Caco-2 (cell line): ENCODE data around the gene CD160. TPM values are rescaled to one million over a fixed set of nuclear protein-coding genes. Genes with fewer than 3 reads are reported as not detected.

Experiments used
- BruUV-seq: library from RNA; stranded (reverse); fragments of 400-500 nt; replicated peaks from 2 replicates; lab custom pipeline; 2021; lab: Mats Ljungman, UMichigan
- CTCF ChIA-PET: fragments of 300-600 bp; sonication (Branson Sonifier 250); formaldehyde crosslinking; loops from one replicate; lab custom pipeline; 2022; ENCODE audit warnings: antibody characterized with exemption; lab: Charles Lee
- POLR2A ChIA-PET: fragments of 300-600 bp; sonication (Branson Sonifier 250); formaldehyde crosslinking; loops from one replicate; lab custom pipeline; 2022; ENCODE audit warnings: antibody characterized with exemption; lab: Charles Lee
- DNase-seq, 2 experiments: peaks; one replicate each; pipeline versions ENCODE4 v3.0.0 to v3.0.0-alpha.2; 2020 to 2022
- H3K27me3 ChIP-seq: replicated peaks from 2 replicates; pipeline ENCODE4 v1.6.0; 2011; ENCODE audit warnings: low read length; ENCODE audit not compliant: control insufficient read depth, insufficient read depth
- H3K36me3 ChIP-seq: 2 replicates; pipeline ENCODE4 v1.5.1; 2011; ENCODE audit warnings: low read length; ENCODE audit not compliant: control insufficient read depth, insufficient read depth
- H3K4me1 ChIP-seq: fragments of 250-450 bp; sonication (Bioruptor Pico); 2 replicates; pipeline ENCODE4 v1.5.1; 2020; ENCODE audit warnings: mild to moderate bottlenecking
- H3K4me3 ChIP-seq: 2 replicates; pipeline ENCODE4 v1.5.1; 2011; ENCODE audit warnings: low read depth, mild to moderate bottlenecking, control low read depth, low read length
- H3K9me3 ChIP-seq: fragments of 250-450 bp; sonication (Bioruptor Pico); 2 replicates; pipeline ENCODE4 v1.5.1; 2020; ENCODE audit warnings: mild to moderate bottlenecking, moderate library complexity
- H3K27ac Mint-ChIP-seq: one replicate; pipeline ENCODE4 v1.8.0; 2022; ENCODE audit warnings: mixed read lengths; ENCODE audit not compliant: unreplicated experiment
- H3K27me3 Mint-ChIP-seq: one replicate; pipeline ENCODE4 v1.8.0; 2022; ENCODE audit warnings: mixed read lengths; ENCODE audit not compliant: insufficient read depth, unreplicated experiment
- H3K36me3 Mint-ChIP-seq: one replicate; pipeline ENCODE4 v1.8.0; 2022; ENCODE audit warnings: mild to moderate bottlenecking, mixed read lengths; ENCODE audit not compliant: insufficient read depth, unreplicated experiment
- H3K4me1 Mint-ChIP-seq: one replicate; pipeline ENCODE4 v1.8.0; 2022; ENCODE audit warnings: low read depth, mixed read lengths; ENCODE audit not compliant: unreplicated experiment
- H3K4me3 Mint-ChIP-seq: one replicate; pipeline ENCODE4 v1.8.0; 2022; ENCODE audit warnings: mild to moderate bottlenecking, moderate library complexity, mixed read lengths; ENCODE audit not compliant: unreplicated experiment
- H3K9me3 Mint-ChIP-seq: one replicate; pipeline ENCODE4 v1.8.0; 2022; ENCODE audit warnings: mixed read lengths; ENCODE audit not compliant: unreplicated experiment
- intact Hi-C: fragments of 100-400 bp; cut with micrococcal nuclease; formaldehyde crosslinking; loops from one replicate; pipeline ENCODE4 v1.10.0; 2022; ENCODE audit not compliant: unreplicated experiment
- total RNA-seq: library from RNA; stranded (reverse); gene quantifications from 2 replicates; pipeline ENCODE4 v1.2.3, GENCODE V29; 2022
- TF ChIP-seq, protein P1 (sequence below), 2 experiments: fragments of 200-600 bp in 1 of 2; IDR thresholded peaks; 1 replicate in 1 of 2; 2 replicates in 1 of 2; pipeline versions ENCODE4 v1.5.1 to v1.8.0; 2011 to 2022; ENCODE audit warnings: antibody characterized with exemption in 1 of 2, control low read depth in 1 of 2, inconsistent platforms in 1 of 2, low read depth in 1 of 2, low read length in 1 of 2, mild to moderate bottlenecking in 1 of 2, moderate library complexity in 1 of 2; ENCODE audit not compliant: insufficient read depth in 1 of 2, severe bottlenecking in 1 of 2, unreplicated experiment in 1 of 2

Gene CD160
- total RNA-seq, 1 experiment from 2014 or later = 0.20 TPM

DNA sequence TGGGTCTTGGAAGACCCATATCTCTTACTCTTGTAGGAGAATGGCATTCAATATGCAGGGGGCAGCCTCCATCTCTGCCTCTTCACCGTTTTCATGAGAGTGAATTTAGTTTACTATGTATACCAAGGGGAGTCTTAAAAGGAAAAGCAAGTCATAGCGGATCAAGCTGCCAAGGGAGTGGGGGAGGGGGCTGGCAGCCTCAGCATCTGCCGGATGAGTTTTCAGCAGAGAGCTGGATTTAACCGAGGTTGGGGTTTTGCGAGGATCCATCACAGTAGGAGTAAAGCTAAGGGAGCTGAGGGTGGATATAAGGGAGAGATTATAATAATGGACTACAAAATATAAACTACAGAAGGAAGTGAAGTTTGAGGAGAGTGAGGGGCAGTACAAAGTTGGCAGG, 9.9 kb downstream of the CD160 start:
- Histone ChIP-seq H3K36me3 (no peaks in the 10 kb centered on the region), H3K9me3 (no peaks in the 10 kb centered on the region), H3K27me3 (no peaks in the 10 kb centered on the region), H3K4me1 (no peaks in the 10 kb centered on the region), H3K4me3 (no peak overlapping the region)
- no peak for DNase-seq
- no peak overlapping the region for H3K4me3 Mint-ChIP-seq
- intact Hi-C loops = no loop called here
- H3K4me1 Mint-ChIP-seq = peaks cover 7% of the 10 kb centered on the region
- ChIA-PET CTCF (no interaction called here), POLR2A (no interaction called here)
- no TSS peak for BruUV-seq
- TF ChIP-seq, protein P1, sequence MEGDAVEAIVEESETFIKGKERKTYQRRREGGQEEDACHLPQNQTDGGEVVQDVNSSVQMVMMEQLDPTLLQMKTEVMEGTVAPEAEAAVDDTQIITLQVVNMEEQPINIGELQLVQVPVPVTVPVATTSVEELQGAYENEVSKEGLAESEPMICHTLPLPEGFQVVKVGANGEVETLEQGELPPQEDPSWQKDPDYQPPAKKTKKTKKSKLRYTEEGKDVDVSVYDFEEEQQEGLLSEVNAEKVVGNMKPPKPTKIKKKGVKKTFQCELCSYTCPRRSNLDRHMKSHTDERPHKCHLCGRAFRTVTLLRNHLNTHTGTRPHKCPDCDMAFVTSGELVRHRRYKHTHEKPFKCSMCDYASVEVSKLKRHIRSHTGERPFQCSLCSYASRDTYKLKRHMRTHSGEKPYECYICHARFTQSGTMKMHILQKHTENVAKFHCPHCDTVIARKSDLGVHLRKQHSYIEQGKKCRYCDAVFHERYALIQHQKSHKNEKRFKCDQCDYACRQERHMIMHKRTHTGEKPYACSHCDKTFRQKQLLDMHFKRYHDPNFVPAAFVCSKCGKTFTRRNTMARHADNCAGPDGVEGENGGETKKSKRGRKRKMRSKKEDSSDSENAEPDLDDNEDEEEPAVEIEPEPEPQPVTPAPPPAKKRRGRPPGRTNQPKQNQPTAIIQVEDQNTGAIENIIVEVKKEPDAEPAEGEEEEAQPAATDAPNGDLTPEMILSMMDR (IDR thresholded peaks at IDR 0.05; ENCODE audit: insufficient read depth in 1 of 2, low read depth in 1 of 2, low read length in 1 of 2, severe bottlenecking in 1 of 2, unreplicated experiment in 1 of 2) = no peak
- no peaks in the 10 kb centered on the region for H3K9me3 Mint-ChIP-seq
- no peak overlapping the region for H3K27ac Mint-ChIP-seq
- H3K36me3 Mint-ChIP-seq = no peaks in the 10 kb centered on the region
- no peaks in the 10 kb centered on the region for H3K27me3 Mint-ChIP-seq

DNA sequence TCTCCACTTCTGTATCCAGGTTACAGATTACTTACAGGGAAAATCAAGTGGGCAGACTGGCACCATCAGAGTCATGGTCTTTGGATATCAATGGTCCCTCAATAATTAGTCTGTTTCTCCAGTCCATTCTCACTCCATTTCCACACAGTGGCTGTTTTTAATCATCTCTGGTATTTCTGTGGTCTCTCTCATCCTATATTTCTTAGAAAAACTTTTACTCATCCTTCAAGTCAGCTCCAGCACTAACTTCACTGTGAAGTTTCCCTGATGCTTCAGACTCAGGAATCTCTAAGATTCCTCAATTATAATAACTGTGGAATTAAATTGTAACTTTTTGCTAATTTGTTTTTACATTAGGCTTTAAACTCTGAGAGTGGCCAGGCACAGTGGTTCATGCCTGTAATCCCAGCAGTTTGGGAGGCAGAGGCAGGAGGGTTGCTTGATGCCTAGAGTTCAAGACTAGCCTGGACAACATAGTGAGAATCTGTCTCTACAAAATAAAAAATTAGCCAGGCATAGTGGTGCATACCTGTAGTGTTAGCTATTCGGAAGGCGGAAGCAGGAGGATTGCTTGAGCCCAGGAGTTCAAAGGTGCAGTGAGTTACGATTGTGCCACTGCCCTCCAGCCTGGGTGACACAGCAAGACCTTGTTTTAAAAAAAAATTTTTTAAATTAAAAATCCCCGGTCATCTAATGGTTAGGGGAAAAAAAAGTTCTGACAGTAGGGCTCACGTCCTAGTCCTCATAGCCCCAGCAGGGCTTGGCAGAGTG, 10.6 kb downstream of the CD160 start:
- H3K4me1 ChIP-seq = no peaks in the 10 kb centered on the region
- Mint-ChIP-seq H3K4me3 (no peak overlapping the region), H3K27me3 (no peaks in the 10 kb centered on the region), H3K36me3 (no peaks in the 10 kb centered on the region), H3K4me1 (peaks cover 7% of the 10 kb centered on the region), H3K27ac (no peak overlapping the region), H3K9me3 (no peaks in the 10 kb centered on the region)
- TF ChIP-seq, protein P1 (IDR thresholded peaks at IDR 0.05; ENCODE audit: insufficient read depth in 1 of 2, low read depth in 1 of 2, low read length in 1 of 2, severe bottlenecking in 1 of 2, unreplicated experiment in 1 of 2) = no peak
- ChIA-PET CTCF (no interaction called here), POLR2A (no interaction called here)
- no peaks in the 10 kb centered on the region for H3K27me3 ChIP-seq
- no peaks in the 10 kb centered on the region for H3K36me3 ChIP-seq
- no peak for DNase-seq
- no TSS peak for BruUV-seq
- intact Hi-C loops = no loop called here
- no peaks in the 10 kb centered on the region for H3K9me3 ChIP-seq
- H3K4me3 ChIP-seq = no peak overlapping the region

DNA sequence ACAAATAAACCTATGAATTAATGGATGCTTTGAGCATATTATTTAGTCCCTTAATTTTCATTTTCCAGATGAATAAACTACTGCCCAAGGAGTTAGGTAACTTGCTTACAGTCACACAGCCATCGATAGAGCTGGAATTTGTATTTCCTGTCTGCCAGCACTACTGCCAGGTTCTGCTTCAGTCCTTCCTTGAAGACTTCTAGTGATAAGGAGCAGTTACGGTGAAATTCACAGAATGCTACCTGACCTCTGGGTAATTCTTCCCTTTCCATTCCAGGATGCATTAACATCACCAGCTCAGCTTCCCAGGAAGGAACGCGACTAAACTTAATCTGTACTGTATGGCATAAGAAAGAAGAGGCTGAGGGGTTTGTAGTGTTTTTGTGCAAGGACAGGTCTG, 11.2 kb downstream of the CD160 start:
- H3K27ac Mint-ChIP-seq = no peak overlapping the region
- H3K27me3 Mint-ChIP-seq = no peaks in the 10 kb centered on the region
- no peaks in the 10 kb centered on the region for H3K9me3 Mint-ChIP-seq
- POLR2A ChIA-PET = no interaction called here
- no TSS peak for BruUV-seq
- Histone ChIP-seq H3K9me3 (no peaks in the 10 kb centered on the region), H3K36me3 (no peaks in the 10 kb centered on the region), H3K4me3 (no peak overlapping the region), H3K4me1 (no peaks in the 10 kb centered on the region), H3K27me3 (no peaks in the 10 kb centered on the region)
- H3K36me3 Mint-ChIP-seq = no peaks in the 10 kb centered on the region
- H3K4me3 Mint-ChIP-seq = no peak overlapping the region
- TF ChIP-seq, protein P1 (IDR thresholded peaks at IDR 0.05; ENCODE audit: insufficient read depth in 1 of 2, low read depth in 1 of 2, low read length in 1 of 2, severe bottlenecking in 1 of 2, unreplicated experiment in 1 of 2) = no peak
- peaks cover 7% of the 10 kb centered on the region for H3K4me1 Mint-ChIP-seq
- intact Hi-C loops = no loop called here
- CTCF ChIA-PET = no interaction called here
- no peak for DNase-seq
